Cortex of kidney (tissue), 1 donor: ENCODE measurements around the gene PFKP.

Experiments
- DNase-seq: peaks from one replicate; lab custom pipeline; 2025; lab: John Stamatoyannopoulos, UW

The PFKP gene

GRCh38 chr10:3116508-3117100 lies 49.3 kb downstream of the PFKP start:
- DNase-seq = no peak

- DNase-seq = no peak
These were observed 50.1 kb downstream of the PFKP start for GRCh38 chr10:3117486-3117885.

DNA sequence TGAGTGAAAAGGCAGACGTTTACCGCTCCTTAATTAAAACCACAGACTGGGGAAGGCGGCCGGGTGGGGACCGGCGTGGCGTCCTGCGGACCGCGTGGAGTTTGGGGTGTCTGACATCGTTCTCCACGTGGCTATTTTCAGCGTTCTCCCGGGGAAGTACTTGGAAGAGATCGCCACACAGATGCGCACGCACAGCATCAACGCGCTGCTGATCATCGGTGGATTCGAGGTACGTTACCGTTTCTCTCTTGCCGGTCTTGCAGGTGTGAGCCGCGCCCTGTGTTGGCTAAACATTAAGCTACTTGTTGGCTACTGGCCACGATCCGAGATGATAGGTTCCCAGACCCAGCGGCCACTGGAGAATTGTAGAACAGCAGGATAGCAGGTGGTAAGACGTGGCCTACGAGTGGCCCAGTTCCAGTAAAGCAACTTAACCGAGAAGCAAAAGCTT lies 51.3 kb downstream of the PFKP start:
- DNase-seq = no peak

GRCh38 chr10:3119796-3120459 lies 52.6 kb downstream of the PFKP start:
- DNase-seq = no peak

- no peak for DNase-seq
These were observed 54.7 kb downstream of the PFKP start for GRCh38 chr10:3122034-3122433.

- DNase-seq = no peak
These were observed 55.3 kb downstream of the PFKP start for GRCh38 chr10:3122486-3123205.

DNA sequence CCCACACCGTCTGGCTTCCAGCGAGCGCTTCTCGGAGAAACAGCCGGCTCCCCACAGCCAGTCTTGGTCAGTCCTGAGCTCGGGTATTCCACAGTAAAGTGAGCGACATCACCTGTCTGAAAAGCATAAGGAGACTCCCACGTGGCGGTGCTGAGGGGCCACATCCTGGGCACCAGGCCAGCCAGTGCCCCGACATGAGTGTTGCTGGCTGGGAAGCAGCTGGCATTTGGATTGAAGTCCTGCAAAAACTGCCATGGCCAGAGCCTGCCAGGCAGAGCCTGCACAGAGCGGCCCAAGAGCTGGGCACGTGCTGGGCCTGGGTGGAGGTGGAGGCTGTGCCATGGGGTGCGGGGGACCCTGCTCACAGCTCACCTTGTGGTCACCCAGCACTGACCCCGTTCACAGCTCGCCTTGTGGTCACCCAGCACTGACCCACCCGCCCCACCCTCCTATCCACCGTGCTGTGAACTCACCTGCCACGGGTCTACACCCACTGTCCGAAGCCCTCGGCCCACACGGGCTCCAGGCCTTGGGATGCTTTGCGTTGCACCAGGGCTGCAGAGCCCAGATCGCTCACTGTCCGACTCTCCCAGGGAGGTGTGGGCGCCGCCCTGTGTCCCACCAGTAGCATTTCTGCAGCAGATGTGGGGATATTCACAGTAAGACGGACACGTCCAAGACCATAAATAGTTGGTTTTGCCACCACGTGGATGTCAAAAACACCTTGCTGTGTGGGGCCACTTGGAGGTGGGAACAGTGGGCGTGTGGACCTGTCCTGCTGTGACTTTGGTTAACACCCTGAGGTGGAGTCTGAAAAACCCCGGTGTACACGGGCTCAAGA lies 56.4 kb downstream of the PFKP start:
- no peak for DNase-seq

GRCh38 chr10:3124412-3125175 lies 57.2 kb downstream of the PFKP start:
- DNase-seq = no peak

DNA sequence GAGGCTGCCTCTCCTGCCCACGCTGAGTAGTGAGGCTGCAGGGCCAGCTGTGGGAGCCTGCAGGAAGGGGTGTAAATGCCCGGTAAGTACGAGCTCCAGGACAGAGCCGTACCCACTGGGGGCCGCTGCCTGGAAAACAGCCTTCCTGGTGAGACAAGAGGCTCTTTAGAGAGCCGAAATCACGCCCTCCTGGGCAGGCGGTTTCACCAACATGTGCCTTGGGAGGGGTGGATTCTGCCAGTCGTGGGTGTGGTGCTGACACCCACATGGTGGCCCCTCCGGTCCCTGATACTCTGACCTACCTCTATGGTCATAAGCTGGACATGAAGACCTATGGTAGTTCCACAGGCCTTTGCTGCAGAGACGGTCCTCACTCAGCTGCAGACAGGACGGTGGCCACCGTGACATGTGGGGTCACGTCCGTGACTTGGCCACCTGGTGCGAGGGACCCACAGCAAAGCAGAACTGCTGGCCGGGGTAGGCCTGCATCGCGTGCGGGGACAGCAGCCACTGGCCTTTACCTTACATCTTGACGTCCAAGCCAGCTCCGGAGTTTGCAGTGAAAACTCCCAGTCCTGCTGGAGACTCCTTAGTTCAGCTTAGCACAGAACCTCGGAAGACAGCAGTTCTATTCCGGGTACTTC lies 58.3 kb downstream of the PFKP start:
- no peak for DNase-seq

DNA sequence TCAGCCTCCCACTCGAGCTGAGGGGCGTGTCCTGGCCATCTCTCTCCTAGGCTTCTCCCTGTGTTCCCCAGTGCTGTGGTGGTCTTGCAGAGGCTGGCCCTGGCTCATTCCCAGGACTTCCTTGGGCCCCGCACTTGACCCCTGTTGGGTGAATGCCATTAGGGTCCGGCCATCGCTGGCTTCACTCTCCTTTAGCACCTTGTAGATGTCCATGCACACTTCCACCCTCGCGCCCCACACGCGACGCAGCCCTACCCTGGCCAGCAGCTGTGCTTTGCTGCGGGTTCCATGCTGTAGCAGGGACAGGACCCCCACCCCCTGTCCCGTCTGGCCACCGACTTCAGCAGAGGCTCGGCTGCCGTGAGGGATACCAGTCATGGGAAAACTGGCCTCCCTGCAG lies 58.9 kb downstream of the PFKP start:
- no peak for DNase-seq

GRCh38 chr10:3126741-3127346 lies 59.5 kb downstream of the PFKP start:
- DNase-seq = no peak

DNA sequence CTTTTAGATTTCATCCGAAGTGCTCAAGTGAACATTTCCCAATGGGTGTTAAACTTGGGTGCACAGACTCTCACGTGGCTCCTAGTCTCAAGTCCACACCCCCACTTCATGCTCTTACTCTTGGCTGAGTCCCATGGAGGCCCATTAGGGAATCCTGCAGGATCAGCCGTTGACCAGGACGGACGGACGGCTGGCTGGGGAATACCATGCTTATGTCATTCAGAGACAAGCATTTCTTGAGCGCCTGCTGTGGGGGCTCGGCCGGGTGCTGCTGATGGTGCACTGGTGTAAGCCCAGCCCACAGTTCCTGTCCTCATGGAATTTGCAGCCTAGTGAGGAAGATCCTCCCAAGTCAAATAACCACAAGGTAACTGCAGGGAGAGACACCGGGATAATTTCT lies 60.6 kb downstream of the PFKP start:
- DNase-seq = no peak

DNA sequence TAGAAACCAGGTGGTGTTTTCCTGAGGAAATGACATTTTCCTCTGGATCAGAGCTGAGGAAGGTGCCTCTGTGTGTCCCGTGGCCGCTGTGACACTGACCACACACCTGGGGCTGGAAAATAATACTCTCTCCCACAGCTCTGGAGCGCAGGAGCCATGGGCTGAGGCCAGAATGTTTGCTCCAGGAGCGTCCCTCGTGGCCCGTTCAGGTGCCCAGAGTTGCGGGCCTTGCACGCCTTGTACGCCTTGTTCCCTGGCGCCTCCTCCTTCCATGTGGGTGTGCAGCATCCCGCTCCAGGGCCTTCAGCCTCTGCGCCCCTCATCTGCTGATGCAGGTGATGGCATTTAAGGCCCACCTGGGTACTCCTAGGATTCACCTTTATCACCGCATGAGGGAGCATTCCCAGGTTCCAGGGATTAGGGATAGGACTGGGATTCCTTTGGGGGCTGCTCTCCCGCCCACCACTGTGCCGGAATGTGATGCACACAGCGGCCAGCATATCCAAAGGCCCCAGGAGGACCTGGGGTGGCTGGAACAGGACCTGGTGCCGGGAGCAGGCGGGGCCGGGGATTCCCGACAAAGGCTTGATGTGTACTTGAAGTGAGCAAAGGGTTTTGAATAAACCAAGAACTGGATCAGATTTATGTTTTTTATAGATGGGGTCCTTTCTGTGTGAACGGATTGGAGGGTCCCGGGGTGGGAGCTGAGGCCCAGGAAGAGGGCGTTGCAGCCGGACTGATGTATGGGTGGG lies 61.2 kb downstream of the PFKP start:
- DNase-seq = no peak

DNA sequence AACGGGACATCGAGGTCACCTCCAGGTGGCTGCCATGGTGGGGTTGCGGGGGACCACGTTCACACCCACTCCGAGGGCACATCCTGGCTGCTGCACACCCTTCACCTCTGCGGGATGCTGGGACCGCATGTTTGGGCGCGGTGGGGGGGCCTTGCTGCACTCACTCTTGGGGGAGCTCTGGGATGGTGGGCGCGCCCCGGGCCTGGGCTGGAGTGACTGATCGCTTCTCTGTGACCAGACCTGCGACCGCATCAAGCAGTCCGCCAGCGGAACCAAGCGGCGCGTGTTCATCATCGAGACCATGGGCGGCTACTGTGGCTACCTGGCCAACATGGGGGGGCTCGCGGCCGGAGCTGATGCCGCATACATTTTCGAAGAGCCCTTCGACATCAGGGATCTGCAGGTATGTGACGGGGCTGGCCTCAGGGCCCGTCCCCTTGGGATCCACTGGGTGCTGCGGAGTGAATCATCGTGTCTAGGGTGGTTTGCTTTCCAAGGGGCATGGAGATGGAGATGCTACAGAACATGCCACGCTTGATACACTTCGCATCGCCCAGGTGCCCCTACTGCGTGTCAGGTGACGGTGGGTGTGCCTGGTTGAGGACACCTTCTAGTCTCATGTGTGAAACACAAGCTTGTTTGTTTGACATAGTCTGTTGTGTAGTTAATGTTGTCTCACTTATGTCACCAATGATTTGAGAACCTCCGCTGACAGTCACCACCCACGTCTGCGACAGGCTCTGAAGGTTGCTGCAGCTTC lies 62.4 kb downstream of the PFKP start:
- DNase-seq = no peak

GRCh38 chr10:3131098-3131497 lies 63.8 kb downstream of the PFKP start:
- no peak for DNase-seq

DNA sequence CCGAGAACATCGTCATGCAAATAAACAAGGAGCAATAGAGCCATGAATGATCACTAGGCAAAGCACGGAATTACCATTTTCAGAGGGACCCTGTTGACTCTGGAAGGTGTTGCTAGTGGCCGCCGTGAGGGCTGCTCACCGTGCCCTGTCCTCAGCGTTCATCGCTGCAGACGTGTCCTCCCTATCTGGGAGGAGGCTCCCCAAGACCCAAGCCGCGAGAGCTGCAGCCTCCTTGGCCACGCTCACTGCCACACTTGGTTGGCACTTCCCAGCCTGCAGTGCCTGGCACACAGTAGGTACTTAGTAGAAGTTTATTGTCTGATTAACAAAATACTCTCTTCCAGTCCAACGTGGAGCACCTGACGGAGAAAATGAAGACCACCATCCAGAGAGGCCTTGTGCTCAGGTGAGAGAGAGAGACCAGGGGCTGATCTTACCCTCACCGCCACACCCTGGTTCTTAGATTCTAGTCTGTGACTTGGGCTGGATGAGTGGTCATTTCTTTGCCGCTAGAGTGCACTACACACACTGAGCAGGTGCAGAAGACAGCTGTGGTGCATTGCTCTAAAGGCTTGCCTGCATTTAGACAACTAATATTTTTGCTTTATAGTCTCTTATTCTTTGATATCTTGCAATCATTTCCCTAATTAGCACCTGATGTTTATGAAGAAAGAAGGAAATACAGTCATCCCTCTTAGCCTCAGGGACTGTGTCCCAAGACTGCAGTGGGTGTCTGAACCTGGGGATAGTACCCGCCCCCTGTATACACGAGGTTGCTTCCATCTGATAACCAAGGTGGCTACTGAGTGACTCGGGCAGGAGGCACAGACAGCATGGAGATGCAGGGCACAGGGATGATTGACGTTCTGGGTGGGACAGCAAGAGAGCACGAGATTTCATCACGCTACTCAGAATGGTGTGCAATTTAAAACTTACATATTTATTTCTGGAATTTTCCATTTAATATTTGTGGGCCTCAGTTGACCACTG lies 65.0 kb downstream of the PFKP start:
- no peak for DNase-seq

GRCh38 chr10:3133948-3134347 lies 66.6 kb downstream of the PFKP start:
- DNase-seq = no peak

DNA sequence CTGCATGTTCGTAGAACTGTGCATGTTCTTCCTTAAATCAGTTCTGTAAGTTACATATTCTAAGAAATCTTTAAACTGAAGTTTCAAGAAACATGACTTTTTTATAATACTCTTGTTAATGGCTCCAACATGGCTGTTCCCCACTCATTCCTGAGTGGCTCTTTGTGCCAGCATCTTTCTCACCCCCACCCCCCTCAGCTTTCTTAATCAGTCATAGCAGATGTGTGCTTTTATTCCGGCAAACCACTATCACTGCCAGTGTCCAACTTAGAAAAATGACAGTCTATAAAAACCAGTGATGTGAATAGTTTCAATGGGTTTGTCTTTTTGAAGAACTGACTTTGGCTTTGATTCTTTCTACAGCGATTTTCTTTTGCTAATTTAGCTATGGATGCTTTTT lies 67.7 kb downstream of the PFKP start:
- DNase-seq = no peak
